Sigmoid colon (tissue), 3 donors: Measurements from ENCODE around the gene ATRNL1.

Experiments used
- CTCF ChIP-seq, 4 experiments: fragments of 450-650 bp in 3 of 4; fragments of 200-600 bp in 1 of 4; IDR thresholded peaks; one replicate each; pipeline ENCODE4 v1.5.1; 2016 to 2019; ENCODE audit warnings: antibody characterized with exemption in 4 of 4, mild to moderate bottlenecking in 3 of 4, moderate library complexity in 2 of 4
- POLR2A ChIP-seq, 2 donors: fragments of 450-650 bp; IDR thresholded peaks; one replicate each; pipeline ENCODE4 v1.6.1; 2016; ENCODE audit warnings: antibody characterized with exemption in 2 of 2, mild to moderate bottlenecking in 2 of 2, moderate library complexity in 2 of 2

GRCh38 chr10:115956225-115957011, 863.3 kb downstream of the ATRNL1 start:
- TF ChIP-seq CTCF (IDR thresholded peaks at IDR 0.05) (no peak), POLR2A (IDR thresholded peaks at IDR 0.05) (no peak)
